Hematopoietic multipotent progenitor cell (in vitro differentiated cells): ENCODE measurements around the gene ADAM17. TPM values are rescaled to one million over a fixed set of nuclear protein-coding genes. Genes with fewer than 3 reads are reported as not detected.

Experiments used
- total RNA-seq: library from RNA; depleted of rRNA; stranded (reverse); fragments of >200 nt; gene quantifications from one replicate; pipeline ENCODE4 v1.2.3, GENCODE V29; 2012

The ADAM17 gene
- total RNA-seq, 1 donor: 29.9 TPM

Other genes starting within 250 kb of the ADAM17 start
- gene ITGB1BP1, start 132.3 kb downstream of the ADAM17 start, total RNA-seq: 14.5 TPM
- 31.5 TPM for gene CPSF3, start 132.2 kb downstream of the ADAM17 start, total RNA-seq
- gene IAH1, start 81.3 kb downstream of the ADAM17 start, total RNA-seq: 27.7 TPM
- gene YWHAQ, start 75.2 kb upstream of the ADAM17 start, total RNA-seq: 90.8 TPM